GM12873 (cell line): Measurements from ENCODE around the gene GFOD1.

ENCODE experiments used
- TF ChIP-seq, protein P1 (sequence below): IDR thresholded peaks from 2 replicates; pipeline ENCODE4 v1.5.1; 2012; ENCODE audit warnings: low read depth, mild to moderate bottlenecking, moderate library complexity, low read length, control low read depth; ENCODE audit not compliant: insufficient read depth; ENCODE audit errors: missing control alignments

The GFOD1 gene

DNA sequence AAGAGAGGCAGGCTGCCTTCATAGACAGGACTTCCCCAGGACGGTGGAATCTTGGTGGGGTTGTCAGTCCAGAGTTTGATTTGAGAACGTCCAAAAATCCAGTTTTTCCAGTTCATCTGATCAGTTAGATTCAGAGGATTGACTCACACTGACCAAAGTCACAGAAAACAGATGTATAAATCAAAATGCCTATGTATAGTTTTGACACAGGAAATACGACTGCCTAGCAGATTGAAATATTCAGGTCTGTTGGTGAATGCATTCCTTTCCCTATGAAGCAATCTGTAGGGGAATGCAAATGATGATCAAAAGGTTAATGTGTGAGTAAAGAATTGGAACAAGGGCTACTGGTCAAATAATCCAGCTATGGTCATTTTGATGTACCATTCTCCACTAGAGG lies 29.7 kb upstream of the GFOD1 start:
- TF ChIP-seq, protein P1, sequence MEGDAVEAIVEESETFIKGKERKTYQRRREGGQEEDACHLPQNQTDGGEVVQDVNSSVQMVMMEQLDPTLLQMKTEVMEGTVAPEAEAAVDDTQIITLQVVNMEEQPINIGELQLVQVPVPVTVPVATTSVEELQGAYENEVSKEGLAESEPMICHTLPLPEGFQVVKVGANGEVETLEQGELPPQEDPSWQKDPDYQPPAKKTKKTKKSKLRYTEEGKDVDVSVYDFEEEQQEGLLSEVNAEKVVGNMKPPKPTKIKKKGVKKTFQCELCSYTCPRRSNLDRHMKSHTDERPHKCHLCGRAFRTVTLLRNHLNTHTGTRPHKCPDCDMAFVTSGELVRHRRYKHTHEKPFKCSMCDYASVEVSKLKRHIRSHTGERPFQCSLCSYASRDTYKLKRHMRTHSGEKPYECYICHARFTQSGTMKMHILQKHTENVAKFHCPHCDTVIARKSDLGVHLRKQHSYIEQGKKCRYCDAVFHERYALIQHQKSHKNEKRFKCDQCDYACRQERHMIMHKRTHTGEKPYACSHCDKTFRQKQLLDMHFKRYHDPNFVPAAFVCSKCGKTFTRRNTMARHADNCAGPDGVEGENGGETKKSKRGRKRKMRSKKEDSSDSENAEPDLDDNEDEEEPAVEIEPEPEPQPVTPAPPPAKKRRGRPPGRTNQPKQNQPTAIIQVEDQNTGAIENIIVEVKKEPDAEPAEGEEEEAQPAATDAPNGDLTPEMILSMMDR = no peak

GRCh38 chr6:13515912-13516311 lies 28.5 kb upstream of the GFOD1 start:
- TF ChIP-seq, protein P1 = no peak

- TF ChIP-seq, protein P1 = no peak
Observed at GRCh38 chr6:13513626-13514502, 26.5 kb upstream of the GFOD1 start.

GRCh38 chr6:13512900-13513299 lies 25.5 kb upstream of the GFOD1 start:
- TF ChIP-seq, protein P1 = no peak

GRCh38 chr6:13511913-13512717 lies 24.7 kb upstream of the GFOD1 start:
- TF ChIP-seq, protein P1 = no peak

GRCh38 chr6:13508711-13509705 lies 21.6 kb upstream of the GFOD1 start:
- TF ChIP-seq, protein P1 = no peak
